GM12873 (cell line): ENCODE data around the gene NSD2.

Experiments
- TF ChIP-seq, protein P1 (sequence below): IDR thresholded peaks from 2 replicates; pipeline ENCODE4 v1.5.1; 2012; ENCODE audit warnings: low read depth, mild to moderate bottlenecking, moderate library complexity, low read length, control low read depth; ENCODE audit not compliant: insufficient read depth; ENCODE audit errors: missing control alignments

NSD2 gene

DNA sequence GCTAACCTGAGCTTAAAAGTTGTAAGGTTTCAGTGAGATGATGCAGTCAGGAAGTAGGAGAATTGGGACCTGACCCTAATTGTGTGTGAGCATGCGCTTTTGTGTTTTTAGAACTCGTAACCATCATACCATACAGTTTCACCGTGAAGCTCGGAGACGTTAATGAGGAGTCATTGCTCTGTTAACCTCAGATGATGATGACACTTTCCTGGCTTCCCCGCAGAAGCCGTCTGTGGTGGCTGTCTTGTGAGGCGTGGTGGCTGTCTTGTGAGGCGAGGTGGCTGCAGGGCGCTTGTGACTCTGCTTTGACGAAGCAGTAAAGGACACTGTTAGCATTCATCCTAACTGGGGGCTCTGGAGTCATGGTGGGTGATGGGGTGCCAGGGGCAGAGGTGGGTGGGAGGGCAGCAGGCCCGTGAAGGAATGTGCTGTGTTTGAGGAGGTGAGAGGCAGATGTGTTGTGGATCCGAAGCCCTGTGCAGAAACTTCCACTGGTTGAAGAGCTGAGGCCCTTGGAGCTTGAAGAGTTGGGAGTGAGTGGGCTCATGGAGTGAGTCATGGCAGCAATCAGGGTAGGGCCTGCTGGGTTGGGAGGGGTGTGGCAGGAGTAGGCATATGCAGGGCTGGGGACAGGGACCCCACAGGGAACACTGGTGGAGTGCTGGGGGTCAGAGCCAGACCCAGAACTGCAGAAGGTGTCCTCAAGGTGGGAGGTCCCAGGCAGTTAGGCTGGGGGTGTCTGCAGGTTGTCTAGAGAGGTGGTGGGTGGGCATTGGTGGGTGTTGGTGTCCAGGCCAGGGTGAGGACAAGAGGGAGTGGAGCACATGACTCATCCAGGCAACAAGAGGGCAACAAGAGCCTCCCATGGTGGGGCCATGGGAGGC is 57.4 kb downstream of the NSD2 start:
- TF ChIP-seq, protein P1, sequence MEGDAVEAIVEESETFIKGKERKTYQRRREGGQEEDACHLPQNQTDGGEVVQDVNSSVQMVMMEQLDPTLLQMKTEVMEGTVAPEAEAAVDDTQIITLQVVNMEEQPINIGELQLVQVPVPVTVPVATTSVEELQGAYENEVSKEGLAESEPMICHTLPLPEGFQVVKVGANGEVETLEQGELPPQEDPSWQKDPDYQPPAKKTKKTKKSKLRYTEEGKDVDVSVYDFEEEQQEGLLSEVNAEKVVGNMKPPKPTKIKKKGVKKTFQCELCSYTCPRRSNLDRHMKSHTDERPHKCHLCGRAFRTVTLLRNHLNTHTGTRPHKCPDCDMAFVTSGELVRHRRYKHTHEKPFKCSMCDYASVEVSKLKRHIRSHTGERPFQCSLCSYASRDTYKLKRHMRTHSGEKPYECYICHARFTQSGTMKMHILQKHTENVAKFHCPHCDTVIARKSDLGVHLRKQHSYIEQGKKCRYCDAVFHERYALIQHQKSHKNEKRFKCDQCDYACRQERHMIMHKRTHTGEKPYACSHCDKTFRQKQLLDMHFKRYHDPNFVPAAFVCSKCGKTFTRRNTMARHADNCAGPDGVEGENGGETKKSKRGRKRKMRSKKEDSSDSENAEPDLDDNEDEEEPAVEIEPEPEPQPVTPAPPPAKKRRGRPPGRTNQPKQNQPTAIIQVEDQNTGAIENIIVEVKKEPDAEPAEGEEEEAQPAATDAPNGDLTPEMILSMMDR, result no peak

- TF ChIP-seq, protein P1, result no peak
These were observed 61.5 kb downstream of the NSD2 start for GRCh38 chr4:1932736-1933135.

GRCh38 chr4:1933700-1934099 is 62.5 kb downstream of the NSD2 start:
- TF ChIP-seq, protein P1, result no peak

DNA sequence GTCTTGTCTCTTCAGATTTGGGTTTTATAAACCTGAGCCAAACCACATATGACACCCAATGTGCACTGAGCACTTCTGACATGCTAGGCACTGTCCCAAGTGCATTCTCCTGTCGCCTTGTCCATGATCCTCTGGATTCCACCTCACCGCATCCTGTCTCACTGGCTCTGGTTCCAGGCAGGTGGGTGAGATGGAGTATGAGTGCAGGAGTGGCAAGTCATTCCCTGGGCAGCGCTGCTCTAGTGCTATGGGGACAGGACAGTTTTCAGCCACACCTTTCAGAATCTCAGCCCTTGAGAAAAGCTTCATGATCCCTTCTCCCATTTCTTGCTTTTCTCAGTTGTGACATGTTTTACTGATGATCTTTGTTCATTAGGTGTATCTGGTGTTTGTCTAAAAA is 66.4 kb downstream of the NSD2 start:
- TF ChIP-seq, protein P1, result no peak

- TF ChIP-seq, protein P1, result no peak
These were observed 66.8 kb downstream of the NSD2 start for GRCh38 chr4:1938027-1938426.

DNA sequence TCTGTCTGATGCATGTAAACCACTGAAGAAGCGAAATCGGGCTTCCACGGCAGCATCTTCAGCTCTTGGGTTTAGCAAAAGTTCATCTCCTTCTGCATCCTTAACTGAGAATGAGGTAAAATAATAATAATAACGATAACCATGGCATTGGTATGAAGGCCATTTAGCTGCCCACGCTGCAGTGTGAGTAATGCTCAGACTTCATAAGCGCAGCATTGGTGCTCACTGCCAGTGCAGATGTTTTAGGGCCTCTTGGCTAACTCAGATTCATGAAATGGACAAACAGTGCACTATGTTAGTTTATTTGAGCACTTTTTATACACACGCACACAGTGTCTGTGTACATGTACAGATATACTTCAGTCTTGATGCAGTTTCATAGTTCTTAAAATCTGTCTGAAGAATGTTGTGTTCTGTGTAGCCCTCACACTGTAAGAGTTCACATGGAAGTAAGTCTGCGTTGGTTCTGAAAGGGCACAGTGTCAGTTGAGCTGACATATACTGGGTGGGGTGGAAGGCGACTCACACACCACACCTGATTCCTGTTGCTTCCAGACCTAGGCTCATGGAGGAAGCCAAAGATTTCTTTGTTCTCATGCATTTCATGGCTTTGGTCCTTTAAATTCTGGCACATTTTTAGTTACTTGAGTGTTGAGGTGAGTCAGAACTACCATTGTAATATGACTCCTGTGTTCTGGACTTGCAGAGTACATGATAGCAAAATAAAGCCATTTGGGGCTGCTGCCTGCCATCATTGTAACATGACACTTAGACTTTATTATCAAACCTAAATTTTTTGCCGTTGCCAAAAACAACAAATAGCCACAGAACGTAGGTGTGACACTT is 68.7 kb downstream of the NSD2 start:
- TF ChIP-seq, protein P1, result no peak

DNA sequence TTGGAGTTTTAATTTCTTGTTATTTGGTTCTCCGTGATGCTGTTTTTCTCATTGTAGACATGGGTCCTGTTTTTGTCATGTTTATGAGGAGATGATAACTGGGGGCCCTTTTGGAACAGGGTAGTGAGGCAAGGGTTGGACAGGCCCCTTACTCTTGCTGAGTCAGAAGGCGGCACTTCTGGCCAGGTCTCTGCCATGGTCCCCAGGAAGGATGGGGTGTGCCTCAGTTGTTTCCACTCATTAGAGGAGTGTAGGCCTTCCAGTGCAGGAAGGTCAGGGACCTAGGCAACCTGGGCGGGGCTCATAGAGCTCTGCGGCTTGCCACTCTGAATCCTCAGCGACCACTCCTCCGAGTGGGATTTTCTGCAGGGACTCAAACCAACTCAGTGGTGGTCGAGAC is 69.4 kb downstream of the NSD2 start:
- TF ChIP-seq, protein P1, result no peak
